NCI-H748 (cell line): ENCODE results near the gene KCNN4.

Experiments used
- DNase-seq: peaks from one replicate; lab custom pipeline; 2025; ENCODE audit not compliant: unreplicated experiment; lab: John Stamatoyannopoulos, UW

Gene KCNN4

DNA sequence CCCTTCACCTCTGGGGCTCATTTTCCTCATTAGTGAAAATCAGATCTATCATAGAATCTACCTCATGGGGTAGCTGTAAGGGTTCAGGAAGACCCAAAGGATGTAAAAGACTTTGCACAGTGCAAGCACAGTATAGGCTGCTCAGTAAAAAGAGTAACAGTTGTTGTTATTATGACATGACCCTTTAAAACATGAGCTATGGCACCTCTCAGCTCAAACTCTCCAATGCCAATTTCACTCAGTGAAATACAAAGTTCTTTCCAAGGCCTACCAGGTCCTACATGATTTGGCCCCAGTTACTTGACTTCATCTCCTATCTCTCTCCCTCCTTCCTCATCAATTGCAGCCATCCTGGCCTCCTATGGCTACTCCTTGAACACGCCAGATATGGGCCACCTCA lies 30.9 kb downstream of the KCNN4 start:
- DNase-seq, result no peak

GRCh38 chr19:43749152-43749551 lies 31.6 kb downstream of the KCNN4 start:
- no peak for DNase-seq

DNA sequence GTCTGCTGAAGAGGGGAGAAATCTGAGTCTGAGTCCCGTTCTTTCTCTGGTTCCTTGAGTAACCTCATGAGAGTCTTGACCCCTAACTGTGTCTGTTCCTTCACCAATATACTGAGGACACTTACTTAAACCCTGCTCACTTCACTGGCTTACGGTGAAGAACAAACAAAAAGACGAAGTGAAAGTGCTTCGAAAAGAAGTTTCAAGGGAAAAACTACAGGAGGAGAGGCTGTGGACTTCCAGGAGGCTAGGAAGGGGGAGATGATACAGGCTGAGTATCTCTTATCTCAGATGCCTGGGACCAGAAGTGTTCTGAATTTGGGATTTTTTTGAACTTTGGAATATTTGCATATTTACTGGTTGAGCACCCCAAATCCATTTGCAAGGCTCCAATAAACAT lies 32.1 kb downstream of the KCNN4 start:
- no peak for DNase-seq

DNA sequence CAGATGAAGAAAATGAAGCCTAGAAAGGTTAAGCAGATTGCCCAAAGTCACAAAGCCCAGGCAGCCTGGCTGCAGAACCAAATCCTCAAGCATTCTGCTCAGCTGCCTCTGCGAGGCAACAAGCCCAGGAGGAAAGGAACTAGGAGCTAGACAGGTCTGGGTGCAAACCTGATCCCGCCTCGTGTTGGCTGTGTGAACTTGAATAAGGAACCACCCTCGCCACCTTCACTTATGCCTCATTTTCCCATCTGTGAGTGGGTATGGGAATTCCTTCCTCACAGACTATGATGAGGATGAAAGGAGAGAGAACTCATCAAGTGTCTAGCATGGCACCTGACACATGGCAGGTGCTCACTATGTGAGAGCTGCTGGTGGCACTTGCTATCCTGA lies 32.6 kb downstream of the KCNN4 start:
- no peak for DNase-seq

GRCh38 chr19:43747557-43748204 lies 33.1 kb downstream of the KCNN4 start:
- no peak for DNase-seq

DNA sequence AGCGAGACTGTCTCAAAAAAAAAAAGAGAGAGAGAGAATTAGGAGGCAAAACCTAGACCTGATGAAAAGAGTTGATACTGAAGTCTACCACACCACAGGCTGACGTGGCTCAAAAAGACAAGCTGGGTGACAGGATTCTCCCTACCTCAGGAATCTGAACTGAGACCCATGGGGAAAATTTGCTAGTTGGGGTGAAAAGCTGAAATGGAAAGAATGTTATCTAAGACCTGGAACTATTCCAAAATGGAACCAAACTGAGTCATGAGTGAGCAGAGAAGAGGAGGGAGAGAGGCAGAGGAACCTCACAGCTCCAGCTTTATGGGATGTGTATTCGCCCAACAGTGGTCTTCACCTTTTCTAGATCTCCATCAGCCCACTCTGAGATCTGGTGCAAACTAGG lies 37.7 kb downstream of the KCNN4 start:
- no peak for DNase-seq

GRCh38 chr19:43741075-43741825 lies 39.5 kb downstream of the KCNN4 start:
- no peak for DNase-seq

GRCh38 chr19:43739439-43740235 lies 41.1 kb downstream of the KCNN4 start:
- DNase-seq, result no peak

GRCh38 chr19:43738780-43739211 lies 42.0 kb downstream of the KCNN4 start:
- DNase-seq, result no peak

- DNase-seq, result no peak
Measured at GRCh38 chr19:43735957-43736356, 44.8 kb downstream of the KCNN4 start.

DNA sequence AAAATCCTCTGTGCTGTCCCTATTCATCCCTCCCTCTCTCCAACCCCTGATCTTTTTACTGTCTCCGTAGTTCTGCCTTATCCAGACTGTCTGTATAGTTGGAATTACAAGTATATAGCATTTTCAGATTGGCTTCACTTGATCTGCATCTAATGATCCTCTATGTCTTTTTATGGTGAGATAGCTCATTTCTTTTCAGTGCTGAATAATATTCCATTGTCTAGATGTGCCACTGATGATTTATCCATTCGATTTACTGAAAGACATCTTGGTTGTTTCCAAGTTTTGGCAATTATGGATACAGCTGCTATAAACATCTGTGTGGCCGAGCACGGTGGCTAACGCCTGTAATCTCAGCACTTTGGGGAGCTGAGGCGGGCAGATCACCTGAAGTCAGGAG lies 45.8 kb downstream of the KCNN4 start:
- DNase-seq, result no peak

DNA sequence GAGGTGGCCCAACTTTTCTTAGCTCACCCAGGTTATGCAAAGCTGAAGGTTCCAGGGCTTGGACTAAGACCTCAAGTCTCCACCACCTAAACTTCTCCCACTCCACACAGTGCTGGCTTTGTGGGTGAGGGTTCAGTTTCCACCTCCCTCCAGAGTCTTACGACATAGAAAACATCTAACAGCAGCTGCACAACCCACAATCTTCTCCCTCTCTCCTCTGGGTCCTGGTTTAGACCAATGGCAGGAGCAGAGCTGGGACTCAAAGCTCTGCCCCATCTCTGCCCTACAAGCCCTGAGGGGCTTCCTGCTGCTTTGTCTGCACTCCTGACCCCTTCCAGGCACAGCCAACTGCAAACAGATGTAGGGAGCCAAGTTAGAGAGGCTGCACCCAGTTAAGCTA lies 48.9 kb downstream of the KCNN4 start:
- no peak for DNase-seq

DNA sequence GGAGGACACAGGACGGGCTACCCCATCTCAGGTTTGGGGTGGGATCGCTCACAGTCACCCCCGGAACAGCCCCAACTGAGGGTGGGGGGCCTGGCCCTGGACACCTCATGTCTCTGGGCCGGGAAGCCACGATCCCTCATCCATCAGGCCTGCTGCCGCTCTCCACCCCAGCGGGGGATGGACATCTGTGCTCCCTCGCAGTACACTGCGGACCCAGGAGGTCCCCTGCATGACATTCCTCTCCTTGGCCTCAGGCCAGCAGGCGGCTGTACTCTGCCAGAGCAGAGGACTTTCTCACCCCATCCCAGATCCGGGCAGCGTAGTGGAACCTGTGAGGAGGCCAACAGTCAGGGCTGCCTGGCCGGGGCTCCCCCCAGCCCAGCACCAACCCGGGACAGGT lies 49.4 kb downstream of the KCNN4 start:
- DNase-seq, result no peak

- no peak for DNase-seq
Measured at GRCh38 chr19:43729919-43730318, 50.9 kb downstream of the KCNN4 start.

- DNase-seq, result no peak
Measured at GRCh38 chr19:43727593-43727853, 53.2 kb downstream of the KCNN4 start.

DNA sequence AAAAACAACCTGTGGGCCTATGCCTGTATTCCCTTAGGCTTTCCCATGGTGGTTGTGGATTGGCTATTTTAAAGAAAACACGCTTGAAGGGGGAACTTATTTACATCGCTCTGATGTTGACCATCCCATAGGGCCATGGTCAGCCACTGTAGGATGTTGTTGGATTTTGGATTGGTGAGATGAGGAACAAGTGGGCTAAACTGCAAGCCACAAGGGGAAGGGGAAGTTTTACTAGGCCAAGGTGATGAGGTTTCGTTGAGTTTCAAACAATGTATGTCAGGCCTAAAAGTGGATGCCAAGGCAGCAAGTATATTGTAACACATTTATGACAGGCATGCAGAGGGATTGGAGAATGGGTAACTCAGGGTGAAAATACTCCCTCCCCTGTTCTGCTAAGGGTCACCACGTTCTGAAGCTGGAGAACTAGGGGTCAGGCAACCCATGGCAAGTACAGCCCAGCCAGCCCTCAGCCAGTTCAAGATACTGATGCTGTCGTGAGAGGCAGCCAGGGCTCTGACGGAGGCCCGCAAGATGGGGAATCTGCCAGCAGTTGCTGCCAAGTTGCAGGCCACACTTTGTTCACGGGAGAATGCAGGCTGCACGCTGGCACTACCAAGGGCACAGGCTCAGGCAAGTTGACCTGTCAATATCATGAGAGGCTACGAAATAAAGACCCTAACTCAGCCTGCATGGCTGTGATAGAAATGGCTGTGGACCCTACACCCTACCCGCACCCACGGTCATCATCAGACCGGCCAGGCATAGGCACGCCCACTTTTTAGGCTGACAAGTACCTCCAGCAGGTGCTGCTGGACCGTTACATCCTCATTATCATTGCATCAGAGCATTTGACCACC lies 53.8 kb downstream of the KCNN4 start:
- DNase-seq, result no peak

DNA sequence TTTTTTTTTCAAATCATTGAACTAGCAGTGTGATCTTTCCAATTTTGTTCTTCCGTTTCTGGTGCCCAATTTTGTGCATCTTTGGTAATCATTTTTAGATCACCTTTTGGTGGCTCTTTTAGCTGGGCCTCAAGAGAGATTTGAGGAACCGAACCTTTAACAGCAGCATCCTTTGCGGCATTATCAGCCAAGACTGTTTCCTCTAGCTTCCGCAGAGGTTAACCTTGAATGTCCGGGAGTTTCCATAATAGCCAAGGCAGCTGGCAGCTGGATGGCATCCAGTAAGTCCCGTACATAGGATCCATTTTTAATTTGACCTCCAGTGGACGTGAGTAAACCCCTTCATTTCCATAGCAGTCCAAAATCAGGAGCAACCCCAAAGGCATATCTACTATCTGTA lies 55.3 kb downstream of the KCNN4 start:
- DNase-seq, result no peak

GRCh38 chr19:43724896-43725295 lies 55.9 kb downstream of the KCNN4 start:
- DNase-seq, result no peak

DNA sequence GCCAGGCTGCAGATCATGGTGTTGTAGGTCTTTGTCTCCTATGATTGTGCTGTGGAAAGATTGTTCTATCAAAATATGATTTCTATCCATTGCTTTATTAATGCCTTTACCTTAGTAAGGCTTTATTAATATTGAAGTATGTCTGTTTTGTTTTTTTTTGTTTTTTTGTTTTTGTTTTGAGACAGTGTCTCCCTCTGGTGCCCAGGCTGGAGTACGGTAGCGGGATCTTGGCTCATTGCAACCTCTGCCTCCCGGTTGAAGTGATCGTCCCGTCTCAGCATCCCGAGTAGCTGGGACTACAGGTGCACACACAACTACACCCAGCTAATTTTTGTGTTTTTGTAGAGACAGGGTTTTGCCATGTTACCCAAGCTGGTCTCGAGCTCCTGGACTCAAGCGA lies 57.2 kb downstream of the KCNN4 start:
- no peak for DNase-seq

- DNase-seq, result no peak
Measured at GRCh38 chr19:43721469-43722048, 59.2 kb downstream of the KCNN4 start.

DNA sequence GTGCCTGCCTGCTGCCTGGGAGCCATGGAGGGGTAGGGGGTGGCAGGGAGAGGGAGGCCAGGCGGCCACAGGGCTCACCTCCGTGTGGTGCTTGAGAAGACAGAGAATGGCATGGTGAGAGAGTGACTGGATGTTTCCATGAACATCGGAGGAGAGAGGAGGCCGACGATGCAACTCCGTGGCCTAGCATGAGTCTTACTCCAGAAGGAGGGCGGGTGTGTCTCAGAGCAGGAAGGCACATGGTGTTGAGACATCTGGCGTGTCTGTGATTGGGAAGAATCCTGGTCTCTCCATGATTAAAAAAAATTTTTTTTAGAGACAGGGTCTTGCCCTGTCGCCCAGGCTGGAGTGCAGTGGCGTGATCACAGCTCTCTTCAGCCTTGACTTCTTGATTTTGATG lies 59.8 kb downstream of the KCNN4 start:
- DNase-seq, result no peak
